SJSA1 (cell line): ENCODE measurements around the gene DDOST. TPM values are rescaled to one million over a fixed set of nuclear protein-coding genes. Genes with fewer than 3 reads are reported as not detected.
A peak's percentile ranks its signal among the peaks of the same experiment; 100 is the strongest.

Source experiments
- DNase-seq, 2 experiments: peaks; one replicate each; pipeline ENCODE4 v3.0.0-alpha.2; 2015 to 2020; ENCODE audit warnings: low spot score in 2 of 2, low read depth in 1 of 2
- H3K27ac ChIP-seq: fragments of 250-450 bp; sonication (Bioruptor Pico); 2 replicates; pipeline ENCODE4 v1.5.1; 2020; ENCODE audit warnings: mild to moderate bottlenecking, moderate library complexity
- H3K27me3 ChIP-seq: fragments of 250-450 bp; sonication (Bioruptor Pico); replicated peaks from 2 replicates; pipeline ENCODE4 v1.5.1; 2020; ENCODE audit warnings: mild to moderate bottlenecking, moderate library complexity
- H3K36me3 ChIP-seq: fragments of 250-450 bp; sonication (Bioruptor Pico); 2 replicates; pipeline ENCODE4 v1.5.1; 2020; ENCODE audit warnings: mild to moderate bottlenecking
- H3K4me1 ChIP-seq: fragments of 250-450 bp; sonication (Bioruptor Pico); replicated peaks from 2 replicates; pipeline ENCODE4 v1.6.1; 2021; ENCODE audit warnings: mild to moderate bottlenecking
- H3K4me3 ChIP-seq: fragments of 250-450 bp; sonication (Bioruptor Pico); 2 replicates; pipeline ENCODE4 v1.5.1; 2020; ENCODE audit warnings: mild to moderate bottlenecking
- H3K9me3 ChIP-seq: fragments of 250-450 bp; sonication (Bioruptor Pico); replicated peaks from 2 replicates; pipeline ENCODE4 v1.5.1; 2020; ENCODE audit warnings: mild to moderate bottlenecking
- total RNA-seq: library from RNA; depleted of rRNA; stranded (reverse); fragments of >200 nt; shearing (Covaris generic); gene quantifications from 2 replicates; pipeline ENCODE4 v1.2.3, GENCODE V29; 2014

The DDOST gene
- total RNA-seq, 1 experiment from 2014 or later = 352 TPM

DNA sequence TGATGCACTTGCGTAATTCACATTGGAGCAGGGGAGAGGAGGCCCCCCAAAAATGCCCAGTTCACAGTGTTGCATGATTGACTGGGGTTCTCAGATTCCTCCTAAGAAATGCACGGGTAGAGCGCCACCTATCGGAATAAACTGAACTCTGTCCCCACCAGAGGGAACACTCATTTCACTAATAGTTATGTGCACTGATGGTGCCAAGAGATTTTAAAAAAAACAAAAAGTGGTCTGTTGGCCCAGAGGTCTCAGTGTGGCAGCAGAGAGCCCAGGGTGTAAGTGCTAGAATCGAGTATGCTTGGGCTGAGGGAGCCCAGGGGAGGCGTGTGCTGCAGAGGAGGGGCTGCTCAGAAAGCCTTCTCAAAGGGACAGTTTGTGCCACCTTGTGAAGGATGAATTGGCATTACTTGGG lies 21.0 kb downstream of the DDOST start:
- peaks cover 32% of the 10 kb centered on the region for H3K36me3 ChIP-seq
- H3K27ac ChIP-seq = no peak overlapping the region
- H3K4me3 ChIP-seq = no peak overlapping the region
- no peaks in the 10 kb centered on the region for H3K9me3 ChIP-seq
- no peaks in the 10 kb centered on the region for H3K4me1 ChIP-seq
- no peaks in the 10 kb centered on the region for H3K27me3 ChIP-seq
- DNase-seq = peak; percentile 56

DNA sequence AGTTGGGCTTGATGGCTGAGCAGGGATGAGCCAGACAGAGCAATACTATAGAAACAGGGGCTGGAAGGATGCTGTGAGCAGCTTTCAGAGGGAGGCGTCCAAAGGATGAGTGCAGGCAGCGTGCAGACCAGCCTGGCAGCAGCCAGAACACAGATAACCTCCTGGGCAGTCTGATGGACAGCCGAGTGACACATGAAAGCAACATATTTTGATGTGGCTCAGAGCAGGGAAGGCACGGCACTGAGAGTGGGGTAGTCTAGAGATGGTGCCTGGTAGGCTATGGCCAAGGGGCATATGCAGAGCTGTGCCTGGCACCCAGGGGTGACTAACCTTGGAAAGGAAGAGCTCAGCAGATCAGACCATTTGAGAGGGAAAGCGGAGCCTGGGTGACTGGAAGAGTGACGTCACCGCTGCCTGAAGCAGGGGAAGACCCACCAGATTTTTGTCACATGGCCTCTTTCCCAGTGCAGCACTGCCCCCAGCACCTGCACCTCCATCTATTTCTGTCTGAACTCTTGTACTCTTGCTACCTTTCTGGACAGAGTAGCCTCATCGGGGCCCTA lies 24.3 kb downstream of the DDOST start:
- H3K9me3 ChIP-seq = 0 out of 2 replicates have a peak, but pooled peaks cover 6% of the 10 kb centered on the region
- no peak for DNase-seq
- peaks cover 18% of the 10 kb centered on the region for H3K4me1 ChIP-seq
- H3K27ac ChIP-seq = no peak overlapping the region
- H3K36me3 ChIP-seq = peaks cover 22% of the 10 kb centered on the region
- no peak overlapping the region for H3K4me3 ChIP-seq
- H3K27me3 ChIP-seq = no peaks in the 10 kb centered on the region

- Histone ChIP-seq H3K36me3 (peaks cover 14% of the 10 kb centered on the region), H3K27me3 (no peaks in the 10 kb centered on the region), H3K4me3 (peak overlapping the region; percentile 99), H3K9me3 (0 out of 2 replicates have a peak, but pooled peaks cover 6% of the 10 kb centered on the region), H3K4me1 (peaks cover 18% of the 10 kb centered on the region), H3K27ac (no peak overlapping the region)
- DNase-seq = no peak
These were observed 26.5 kb downstream of the DDOST start for GRCh38 chr1:20634594-20635084.

DNA sequence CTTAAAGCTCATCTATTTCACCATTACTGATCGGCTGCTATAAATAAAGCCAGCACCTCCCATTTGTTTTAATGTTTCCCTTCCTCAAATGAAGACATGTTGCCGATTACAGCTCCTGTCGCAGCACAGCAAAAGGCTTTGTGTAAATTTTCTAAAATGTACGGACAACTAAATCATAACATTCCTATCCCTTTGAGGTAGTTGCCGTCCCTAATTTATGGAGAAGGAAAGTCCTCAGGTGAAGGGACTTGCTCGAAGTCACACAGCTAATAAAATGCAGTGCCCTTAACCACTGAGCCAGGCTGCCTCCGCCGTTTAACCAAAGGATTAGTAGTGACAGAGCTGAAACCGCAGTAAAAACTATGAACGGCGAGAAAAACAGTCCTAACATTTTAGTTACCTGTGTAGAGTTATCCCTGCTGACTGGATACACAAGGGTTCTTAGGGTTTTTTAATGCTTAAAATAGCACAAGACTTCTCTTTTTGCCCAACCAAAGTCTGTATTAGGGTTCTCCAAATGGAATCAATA lies 27.0 kb downstream of the DDOST start:
- DNase-seq = peak in 1 of 2 experiments; percentile 42
- Histone ChIP-seq H3K4me3 (peak overlapping the region; percentile 99), H3K9me3 (0 out of 2 replicates have a peak, but pooled peaks cover 6% of the 10 kb centered on the region), H3K36me3 (peaks cover 11% of the 10 kb centered on the region), H3K27ac (peak overlapping the region; percentile 74; the same call in 1 of the 2 replicates), H3K27me3 (no peaks in the 10 kb centered on the region), H3K4me1 (peaks cover 18% of the 10 kb centered on the region)

GRCh38 chr1:20633190-20634064 lies 27.7 kb downstream of the DDOST start, which contains the start of gene PINK1:
PINK1 (plus strand) TSS chr1:20633458; CDS start chr1:20633549, 91 bp downstream.
- Histone ChIP-seq H3K9me3 (0 out of 2 replicates have a peak, but pooled peaks cover 6% of the 10 kb centered on the region), H3K36me3 (peaks cover 7% of the 10 kb centered on the region; the same call in 1 of the 2 replicates)
- DNase-seq = peak; percentile 75 to 86

GRCh38 chr1:20632386-20632785 lies 28.8 kb downstream of the DDOST start:
- no peak overlapping the region for H3K4me3 ChIP-seq
- DNase-seq = no peak
- peaks cover 18% of the 10 kb centered on the region for H3K4me1 ChIP-seq
- H3K36me3 ChIP-seq = peaks cover 4% of the 10 kb centered on the region; the same call in 1 of the 2 replicates
- H3K27me3 ChIP-seq = no peaks in the 10 kb centered on the region
- H3K9me3 ChIP-seq = 0 out of 2 replicates have a peak, but pooled peaks cover 6% of the 10 kb centered on the region
- no peak overlapping the region for H3K27ac ChIP-seq

More at GRCh38 chr1:20633190-20634064, 27.7 kb downstream of the DDOST start, which contains the start of gene PINK1:
- H3K27ac ChIP-seq = peak within 1 kb of the TSS; percentile 74
- H3K4me3 ChIP-seq = peak within 1 kb of the TSS; percentile 99
- peaks cover 18% of the 10 kb centered on the region for H3K4me1 ChIP-seq
- H3K27me3 ChIP-seq = no peaks in the 10 kb centered on the region

DNA sequence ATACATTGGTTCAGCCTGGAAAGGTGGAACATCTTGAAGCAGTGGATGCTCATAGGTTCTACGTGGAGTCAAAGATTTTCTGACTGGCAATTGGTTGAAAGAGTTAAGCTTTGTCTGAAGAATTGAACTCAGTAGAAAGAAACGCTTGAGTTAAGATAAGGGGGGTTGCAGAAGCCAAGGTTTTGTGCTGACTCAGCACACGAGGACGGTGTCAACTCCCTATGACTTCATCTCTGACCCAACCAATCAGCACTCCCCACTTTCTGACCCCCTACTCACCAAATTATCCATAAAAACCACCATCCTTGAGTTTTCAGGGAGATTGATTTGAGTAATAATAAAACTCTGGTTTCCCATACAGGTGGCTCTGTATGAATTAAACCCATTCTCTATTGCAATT lies 30.4 kb downstream of the DDOST start:
- Histone ChIP-seq H3K36me3 (peaks cover 4% of the 10 kb centered on the region; the same call in 1 of the 2 replicates), H3K4me1 (peaks cover 21% of the 10 kb centered on the region), H3K4me3 (no peak overlapping the region), H3K9me3 (0 out of 2 replicates have a peak, but pooled peaks cover 6% of the 10 kb centered on the region), H3K27me3 (no peaks in the 10 kb centered on the region), H3K27ac (no peak overlapping the region)
- DNase-seq = no peak

DNA sequence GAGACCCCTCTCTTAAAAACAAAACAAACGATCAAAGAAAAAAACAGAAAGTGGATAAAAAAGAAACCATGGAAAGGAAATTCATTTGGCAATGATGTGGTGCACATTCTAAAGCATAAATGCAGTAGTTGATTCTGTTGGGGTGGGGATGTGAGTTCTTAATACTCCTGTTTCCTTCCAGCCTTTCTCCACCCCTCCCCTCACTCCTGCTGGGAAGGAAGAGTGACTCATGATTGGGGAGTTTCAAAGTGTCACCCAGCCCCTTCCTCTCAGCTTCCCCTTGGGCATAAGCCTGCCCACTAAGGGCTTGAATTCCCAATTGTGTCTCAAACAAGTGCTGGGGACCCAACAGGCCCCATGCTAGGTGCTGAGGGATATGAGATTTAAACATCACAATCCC lies 34.6 kb downstream of the DDOST start:
- DNase-seq = no peak
- H3K27ac ChIP-seq = no peak overlapping the region
- no peaks in the 10 kb centered on the region for H3K27me3 ChIP-seq
- H3K36me3 ChIP-seq = no peaks in the 10 kb centered on the region
- no peaks in the 10 kb centered on the region for H3K9me3 ChIP-seq
- H3K4me1 ChIP-seq = 0 out of 2 replicates have a peak, but pooled peaks cover 3% of the 10 kb centered on the region
- H3K4me3 ChIP-seq = no peak overlapping the region

GRCh38 chr1:20626098-20626427 lies 35.1 kb downstream of the DDOST start:
- H3K27me3 ChIP-seq = no peaks in the 10 kb centered on the region
- no peak overlapping the region for H3K4me3 ChIP-seq
- H3K27ac ChIP-seq = no peak overlapping the region
- H3K36me3 ChIP-seq = no peaks in the 10 kb centered on the region
- H3K9me3 ChIP-seq = no peaks in the 10 kb centered on the region
- DNase-seq = no peak
- 0 out of 2 replicates have a peak, but pooled peaks cover 3% of the 10 kb centered on the region for H3K4me1 ChIP-seq

DNA sequence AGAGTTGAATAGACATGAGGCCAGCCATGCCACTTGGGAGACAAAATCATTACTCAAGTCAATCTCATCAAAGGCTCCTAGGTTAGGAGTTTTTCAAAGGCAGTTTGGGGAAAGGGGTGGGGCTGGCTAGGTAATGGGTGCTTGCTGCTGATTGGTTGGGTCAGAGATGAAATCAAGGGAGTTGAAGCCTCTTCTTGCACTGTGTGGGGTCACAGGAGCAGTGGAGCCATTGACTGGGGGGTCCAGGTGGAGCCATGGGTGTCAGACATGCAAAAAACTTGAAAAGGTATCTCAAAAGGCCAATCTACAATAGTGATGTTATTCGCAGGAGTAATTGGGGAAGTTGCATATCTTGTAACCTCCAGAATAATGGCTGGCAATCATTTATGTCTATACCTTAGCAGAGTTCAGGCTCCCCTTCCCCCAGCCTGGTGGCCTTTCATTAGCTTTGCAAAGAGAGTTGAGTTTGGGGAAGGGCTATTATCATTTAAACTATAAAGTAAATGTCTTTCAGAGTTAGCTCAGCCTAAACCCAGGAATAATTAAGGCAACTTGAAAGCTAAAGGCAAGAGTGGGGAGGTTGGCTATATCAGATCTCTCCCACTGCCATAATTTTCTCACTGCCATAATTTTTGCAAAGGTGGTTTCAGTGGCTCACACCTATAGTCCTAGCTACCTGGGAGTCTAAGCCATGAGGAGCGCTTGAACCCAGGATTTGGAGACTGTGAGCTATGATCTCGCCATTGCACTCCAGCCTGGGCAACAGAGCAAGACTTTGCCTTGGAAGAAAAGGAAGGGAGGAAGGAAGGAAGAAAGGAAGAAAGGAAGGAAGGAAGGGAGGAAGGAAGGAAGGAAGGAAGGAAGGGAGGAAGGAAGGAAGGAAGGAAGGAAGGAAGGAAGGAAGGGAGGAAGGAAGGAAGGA lies 35.7 kb downstream of the DDOST start:
- 0 out of 2 replicates have a peak, but pooled peaks cover 3% of the 10 kb centered on the region for H3K4me1 ChIP-seq
- no peaks in the 10 kb centered on the region for H3K9me3 ChIP-seq
- no peak overlapping the region for H3K27ac ChIP-seq
- DNase-seq = no peak
- H3K4me3 ChIP-seq = no peak overlapping the region
- H3K27me3 ChIP-seq = no peaks in the 10 kb centered on the region
- no peaks in the 10 kb centered on the region for H3K36me3 ChIP-seq

DNA sequence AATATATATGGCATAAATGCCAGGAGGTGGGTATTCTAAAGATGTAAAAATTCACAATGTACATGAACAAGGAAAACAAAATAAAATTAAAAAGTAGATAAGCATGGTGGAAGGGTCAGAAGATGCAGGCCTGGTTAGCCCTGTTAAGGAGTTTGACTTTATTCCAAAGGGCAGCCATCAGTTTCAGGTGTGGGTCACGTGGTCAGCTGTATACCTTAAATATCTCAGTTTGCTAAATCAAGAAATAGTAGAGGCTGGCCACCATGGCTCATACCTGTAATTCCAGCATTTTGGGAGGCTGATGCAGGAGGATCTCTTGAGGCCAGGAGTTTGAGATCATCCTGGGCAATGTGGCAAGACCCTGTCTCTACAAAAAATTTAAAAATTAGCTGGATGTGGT lies 36.5 kb downstream of the DDOST start:
- Histone ChIP-seq H3K27ac (no peak overlapping the region), H3K36me3 (no peaks in the 10 kb centered on the region), H3K27me3 (no peaks in the 10 kb centered on the region), H3K4me3 (no peak overlapping the region), H3K9me3 (no peaks in the 10 kb centered on the region), H3K4me1 (0 out of 2 replicates have a peak, but pooled peaks cover 3% of the 10 kb centered on the region)
- DNase-seq = no peak

GRCh38 chr1:20621012-20621411 lies 40.2 kb downstream of the DDOST start:
- DNase-seq = no peak
- Histone ChIP-seq H3K9me3 (no peaks in the 10 kb centered on the region), H3K36me3 (no peaks in the 10 kb centered on the region), H3K27me3 (no peaks in the 10 kb centered on the region), H3K4me1 (no peaks in the 10 kb centered on the region), H3K4me3 (no peak overlapping the region), H3K27ac (no peak overlapping the region)

- H3K4me1 ChIP-seq = no peaks in the 10 kb centered on the region
- H3K36me3 ChIP-seq = no peaks in the 10 kb centered on the region
- no peaks in the 10 kb centered on the region for H3K9me3 ChIP-seq
- H3K4me3 ChIP-seq = no peak overlapping the region
- no peak for DNase-seq
- H3K27ac ChIP-seq = no peak overlapping the region
- no peaks in the 10 kb centered on the region for H3K27me3 ChIP-seq
These were observed 41.2 kb downstream of the DDOST start for GRCh38 chr1:20619999-20620398.
